HG02973 (cell line): ENCODE measurements around the gene SEC14L2.
"Not testable (repeated sequence)": the region's sequence is repeated elsewhere in the genome, so short reads cannot be mapped to it uniquely, and the experiment has no call there.

ENCODE experiments used
- ATAC-seq: cut with Tn5 transposase; IDR thresholded peaks from one replicate; pipeline ENCODE4 v1.9.1; 2021; ENCODE audit warnings: moderate library complexity; ENCODE audit not compliant: unreplicated experiment

SEC14L2 gene

DNA sequence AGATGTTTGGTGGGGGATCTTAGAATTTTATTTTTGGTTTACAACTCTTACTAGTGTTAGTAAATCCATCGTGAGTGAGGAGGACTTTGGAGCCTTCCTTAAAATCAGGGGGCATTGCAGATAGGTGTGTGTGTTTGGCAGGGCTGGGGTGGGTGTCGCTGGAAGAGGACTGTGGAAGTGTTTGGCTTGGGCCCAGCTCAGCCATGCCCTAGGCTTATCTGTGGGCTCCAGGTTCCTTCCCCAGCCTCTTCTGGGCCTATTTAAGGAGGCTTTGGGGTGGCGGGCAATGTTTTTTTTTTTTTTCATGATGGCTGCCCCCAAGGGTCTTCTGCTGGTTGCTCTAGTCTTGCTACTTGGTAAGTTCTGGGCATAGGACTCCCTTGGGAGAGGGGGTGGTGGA, 50.8 kb downstream of the SEC14L2 start:
- no peak for ATAC-seq

DNA sequence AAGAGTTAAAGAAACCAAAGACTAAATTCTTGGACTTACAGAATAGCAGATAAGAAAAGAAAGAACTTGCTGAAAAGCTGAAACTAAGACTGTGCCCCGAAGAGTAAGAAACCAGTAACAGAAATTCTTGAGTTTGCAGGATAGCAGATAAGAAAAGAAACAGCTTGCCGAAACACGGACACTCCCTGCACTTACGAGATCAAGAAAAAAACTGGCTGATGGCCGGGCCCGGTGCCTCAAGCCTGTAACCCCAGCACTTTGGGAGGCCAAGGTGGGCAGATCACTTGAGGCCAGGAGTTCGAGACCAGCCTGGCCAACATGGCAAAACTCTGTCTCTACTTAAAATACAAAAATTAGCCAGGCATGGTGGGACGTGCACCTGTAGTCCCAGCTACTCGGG, 54.7 kb downstream of the SEC14L2 start:
- ATAC-seq: not testable (repeated sequence)

DNA sequence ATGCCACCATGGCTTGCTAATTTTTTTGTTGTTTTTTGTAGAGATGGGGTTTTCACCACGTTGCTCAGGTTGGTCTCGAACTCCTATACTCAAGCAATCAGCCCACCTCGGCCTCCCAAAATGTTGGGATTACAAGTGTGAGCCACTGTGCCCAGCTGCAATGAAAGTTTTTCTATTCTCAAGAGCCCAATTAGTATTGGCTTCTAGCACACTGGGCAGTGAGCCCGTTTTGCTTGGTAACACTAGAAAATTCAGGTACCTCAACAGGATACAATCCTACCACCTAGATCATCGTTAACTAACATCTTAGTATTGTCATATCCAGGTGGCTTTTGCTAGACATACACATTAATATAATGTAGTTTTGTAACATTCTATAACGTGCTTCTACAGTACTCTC, 56.0 kb downstream of the SEC14L2 start:
- ATAC-seq: no peak

DNA sequence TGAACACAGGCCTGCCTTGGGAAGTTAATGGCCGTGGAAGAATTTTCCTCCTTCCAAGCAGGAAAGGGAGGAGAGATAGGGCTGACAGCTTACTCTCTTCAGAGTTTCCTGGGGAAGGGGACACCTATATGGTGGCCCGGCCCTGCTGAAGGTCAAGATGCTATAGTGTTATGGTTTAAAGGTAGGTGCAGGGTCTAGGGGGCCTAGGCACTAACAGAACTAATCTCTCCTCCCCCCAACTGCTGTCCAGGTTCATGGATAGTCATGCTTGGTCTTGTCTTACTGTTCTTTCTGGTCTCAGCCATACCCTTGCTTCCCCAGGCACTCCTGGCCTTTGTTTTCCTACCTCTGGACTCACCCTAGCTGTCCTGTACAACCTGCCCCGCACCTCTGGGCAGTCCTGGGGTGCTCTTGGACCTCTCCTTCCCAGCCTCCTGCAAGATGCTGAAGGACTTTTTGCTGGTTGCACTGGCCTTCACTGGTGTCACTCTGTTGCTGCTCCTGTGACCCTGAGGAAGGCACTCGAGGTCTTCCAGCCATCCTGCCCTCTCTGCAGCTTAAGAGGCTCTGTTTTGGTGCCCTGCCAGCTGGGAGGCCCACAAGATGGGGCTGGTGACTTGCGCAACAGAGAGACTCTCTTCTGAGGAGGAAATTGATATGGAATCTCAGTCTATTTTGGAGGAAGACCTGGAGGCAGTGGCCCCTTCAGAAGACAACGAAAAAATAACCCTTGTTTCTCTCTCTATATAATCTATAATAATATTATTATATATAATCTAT, 57.1 kb downstream of the SEC14L2 start:
- no peak for ATAC-seq

DNA sequence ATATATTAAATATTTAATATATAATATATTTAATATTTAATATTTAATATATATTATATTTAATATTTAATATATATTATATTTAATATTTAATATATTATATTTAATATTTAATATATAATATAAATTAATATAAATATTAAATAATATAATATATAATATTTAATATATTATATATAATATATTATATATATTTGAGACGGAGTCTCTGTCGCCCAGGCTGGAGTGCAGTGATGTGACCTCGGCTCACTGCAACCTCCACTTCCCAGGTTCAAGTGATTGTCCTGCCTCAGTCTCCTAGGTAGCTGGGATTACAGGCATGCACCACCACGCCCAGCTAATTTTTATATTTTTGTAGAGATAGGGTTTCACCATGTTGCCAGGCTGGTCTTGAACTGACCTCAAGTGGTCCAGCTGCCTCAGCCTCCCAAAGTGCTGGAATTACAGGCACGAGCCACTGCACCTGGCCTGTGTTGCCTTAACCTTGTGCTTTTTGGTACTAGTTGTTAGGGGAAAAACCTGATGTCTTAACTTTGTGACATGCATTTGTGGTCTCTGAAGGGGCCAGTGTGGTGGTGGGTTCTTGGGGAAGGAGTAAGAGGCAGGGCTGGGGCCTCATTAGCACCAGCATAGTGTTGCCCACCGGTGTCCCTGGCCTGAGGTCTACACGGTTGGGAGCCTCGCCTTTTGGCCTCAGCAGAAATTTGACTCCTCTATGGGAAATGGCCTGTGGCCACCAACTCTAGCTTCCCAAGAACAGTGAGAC, 58.4 kb downstream of the SEC14L2 start:
- no peak for ATAC-seq

DNA sequence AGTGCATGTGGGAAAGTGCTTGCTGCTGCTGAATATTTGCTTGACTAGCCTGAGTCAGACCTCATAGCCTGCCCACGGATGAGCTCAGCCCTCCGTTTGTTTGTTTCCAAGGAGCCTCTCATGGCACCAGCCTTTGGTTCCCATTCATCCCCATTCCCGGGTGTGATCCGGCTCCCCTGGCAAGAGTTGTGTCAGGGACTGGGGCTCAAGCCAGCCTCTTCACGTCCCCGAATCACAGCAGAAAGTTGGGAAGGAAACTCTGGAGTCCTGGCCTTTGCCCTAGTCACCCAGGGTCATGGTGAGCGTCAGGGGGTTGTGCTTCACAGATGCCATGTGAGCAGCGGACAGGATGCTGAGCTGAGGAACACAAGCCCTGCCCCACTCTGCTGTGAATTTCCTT, 61.2 kb downstream of the SEC14L2 start:
- no peak for ATAC-seq

DNA sequence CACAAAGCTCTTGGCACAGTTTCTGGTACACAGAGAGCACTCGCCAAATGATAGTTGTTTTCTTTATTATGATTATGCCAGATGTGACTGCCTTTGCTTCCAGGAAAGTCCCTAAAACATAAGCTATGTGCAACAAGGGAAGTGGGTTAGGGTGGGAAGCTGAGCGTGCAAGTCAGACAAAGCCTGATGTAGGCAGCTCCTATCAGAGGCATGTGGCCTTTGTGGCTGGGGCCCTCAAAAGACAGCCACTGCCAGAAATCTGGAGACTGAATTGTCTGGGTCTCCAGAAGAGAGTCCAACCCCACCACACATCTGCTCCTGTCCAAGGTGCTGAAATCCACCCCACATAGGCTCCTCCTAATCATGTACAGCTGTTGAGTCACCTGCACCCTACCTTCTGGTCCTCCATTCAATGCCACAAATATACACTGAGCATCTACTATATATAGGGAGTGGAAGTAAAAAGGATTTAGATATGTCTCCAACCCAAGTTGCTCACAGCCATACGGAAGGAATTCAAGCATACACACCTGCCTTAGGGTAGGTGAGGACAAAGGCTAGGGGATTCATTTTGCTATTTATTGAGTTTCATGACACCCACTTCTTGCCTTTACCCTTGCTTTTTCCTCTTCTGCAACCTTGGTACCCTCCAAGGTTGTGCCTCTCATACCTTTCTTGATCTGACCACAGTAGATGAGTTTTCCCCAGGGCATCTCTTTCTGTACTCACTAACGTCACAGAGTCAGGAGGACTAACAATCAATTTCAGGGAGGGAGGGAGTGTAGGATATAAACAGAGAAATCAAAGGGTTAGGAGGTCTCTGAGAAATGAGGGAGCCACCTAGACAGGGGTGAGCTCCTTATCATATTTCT, 62.6 kb downstream of the SEC14L2 start:
- no peak for ATAC-seq

DNA sequence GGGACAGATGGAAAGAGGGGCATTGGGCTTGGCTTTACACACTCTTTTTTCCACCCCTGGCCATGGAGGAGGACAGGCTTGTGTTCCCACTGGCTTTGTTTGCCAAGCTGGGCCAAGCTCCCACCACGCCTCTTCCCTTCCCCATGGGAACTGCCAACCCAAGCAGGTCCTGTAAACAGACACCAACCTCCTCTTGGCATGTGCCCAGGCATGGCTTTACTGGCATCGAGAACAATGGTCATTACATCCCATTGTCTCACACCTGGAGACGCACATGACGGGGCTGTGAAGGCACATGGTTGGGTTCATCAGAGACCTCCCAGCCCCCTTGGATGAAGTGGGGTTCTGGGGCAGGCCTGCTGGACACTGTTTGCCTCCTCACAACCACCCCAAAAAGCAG, 63.3 kb downstream of the SEC14L2 start:
- ATAC-seq: no peak

DNA sequence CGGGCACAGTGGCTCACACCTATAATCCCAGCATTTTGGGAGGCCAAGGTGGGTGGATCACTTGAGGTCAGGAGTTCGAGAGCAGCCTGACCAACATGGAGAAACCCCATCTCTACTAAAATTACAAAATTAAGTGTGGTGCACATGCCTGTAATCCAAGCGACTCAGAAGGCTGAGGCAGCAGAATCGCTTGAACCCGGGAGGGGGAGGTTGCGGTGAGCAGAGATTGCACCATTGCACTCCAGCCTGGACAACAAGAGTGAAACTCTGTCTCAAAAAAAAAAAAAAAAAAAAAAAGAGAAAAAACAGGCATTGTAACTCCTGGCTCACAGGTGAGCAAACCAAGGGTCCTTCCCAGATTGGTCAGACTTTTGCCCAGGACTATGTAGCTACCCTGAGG, 63.7 kb downstream of the SEC14L2 start:
- not testable (repeated sequence) for ATAC-seq

DNA sequence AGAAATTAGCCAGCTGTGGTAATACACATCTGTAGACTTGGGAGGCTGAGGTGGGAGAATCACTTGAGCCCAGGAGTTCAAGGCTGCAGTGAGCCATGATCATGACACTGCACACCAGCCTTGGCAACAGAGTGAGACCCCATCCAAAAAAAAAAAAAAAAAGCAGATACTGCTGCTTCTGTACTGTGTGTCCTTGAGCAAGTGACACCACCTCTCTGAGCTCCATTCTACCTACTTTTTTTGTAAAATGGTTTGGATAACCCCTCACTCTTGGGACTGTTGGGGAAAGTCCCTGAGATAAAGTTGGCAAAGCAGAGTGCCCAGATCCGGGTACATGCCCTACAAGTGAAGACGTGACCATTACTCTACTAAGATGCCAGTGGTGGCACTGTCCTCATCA, 72.3 kb downstream of the SEC14L2 start:
- ATAC-seq: no peak

DNA sequence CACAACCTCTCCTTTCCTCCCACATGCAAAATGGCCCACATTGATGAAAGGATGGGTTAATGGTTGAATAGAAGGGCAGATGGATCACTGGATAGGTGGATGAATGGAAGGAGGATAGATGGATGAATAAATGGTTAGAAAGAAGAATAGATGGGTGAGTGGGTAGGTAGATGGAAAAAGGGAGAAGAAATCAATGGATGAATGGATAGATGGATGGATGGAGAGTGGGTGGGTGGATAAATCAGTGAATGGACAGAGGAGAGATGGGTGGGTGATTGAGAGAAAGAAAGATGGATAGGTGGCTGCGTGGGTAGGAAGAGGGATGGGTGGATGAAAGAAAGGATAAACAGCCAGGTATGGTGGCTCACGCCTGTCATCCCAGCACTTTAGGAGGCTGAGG, 73.8 kb downstream of the SEC14L2 start:
- ATAC-seq: no peak

DNA sequence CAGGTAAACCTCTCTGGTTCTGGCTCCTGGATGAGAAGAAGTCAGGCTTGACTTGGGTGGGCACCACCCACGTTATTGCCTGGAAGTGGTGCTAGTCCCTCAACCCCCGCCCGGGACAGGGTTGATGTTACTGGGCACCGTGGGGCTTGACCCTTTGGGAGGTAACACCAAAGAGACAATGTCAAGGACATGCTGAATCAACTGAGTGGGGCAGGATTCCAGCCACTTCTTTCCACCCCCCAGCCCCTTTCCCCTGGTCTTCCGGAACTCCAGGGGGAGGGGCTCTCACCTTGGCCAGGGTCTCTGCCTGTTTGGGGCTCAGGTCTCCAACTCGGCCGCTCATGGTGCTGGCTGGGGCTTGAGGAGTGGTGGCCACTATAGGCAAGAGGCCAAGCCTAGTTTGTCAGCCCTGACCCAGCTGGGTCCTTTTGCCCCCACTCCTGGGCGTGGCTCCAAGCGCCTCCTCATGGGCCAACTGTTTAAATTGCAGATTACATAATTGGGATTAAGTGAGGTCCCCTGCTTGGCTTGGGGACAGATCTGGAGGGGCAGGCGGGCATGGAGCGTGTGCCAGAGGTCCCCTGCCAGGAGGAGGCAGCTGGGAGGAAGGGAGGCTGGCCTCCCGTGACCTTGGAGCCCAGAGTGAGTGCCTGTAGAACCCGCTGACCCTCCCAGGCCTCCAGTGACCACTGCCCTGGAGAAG, 74.9 kb downstream of the SEC14L2 start, which contains the start of gene SEC14L3:
Gene SEC14L3, minus strand, starts transcription at position 402 of the 703 bp plus-strand sequence. Its CDS starts 59 bp downstream, at position 343.
- ATAC-seq: no peak

DNA sequence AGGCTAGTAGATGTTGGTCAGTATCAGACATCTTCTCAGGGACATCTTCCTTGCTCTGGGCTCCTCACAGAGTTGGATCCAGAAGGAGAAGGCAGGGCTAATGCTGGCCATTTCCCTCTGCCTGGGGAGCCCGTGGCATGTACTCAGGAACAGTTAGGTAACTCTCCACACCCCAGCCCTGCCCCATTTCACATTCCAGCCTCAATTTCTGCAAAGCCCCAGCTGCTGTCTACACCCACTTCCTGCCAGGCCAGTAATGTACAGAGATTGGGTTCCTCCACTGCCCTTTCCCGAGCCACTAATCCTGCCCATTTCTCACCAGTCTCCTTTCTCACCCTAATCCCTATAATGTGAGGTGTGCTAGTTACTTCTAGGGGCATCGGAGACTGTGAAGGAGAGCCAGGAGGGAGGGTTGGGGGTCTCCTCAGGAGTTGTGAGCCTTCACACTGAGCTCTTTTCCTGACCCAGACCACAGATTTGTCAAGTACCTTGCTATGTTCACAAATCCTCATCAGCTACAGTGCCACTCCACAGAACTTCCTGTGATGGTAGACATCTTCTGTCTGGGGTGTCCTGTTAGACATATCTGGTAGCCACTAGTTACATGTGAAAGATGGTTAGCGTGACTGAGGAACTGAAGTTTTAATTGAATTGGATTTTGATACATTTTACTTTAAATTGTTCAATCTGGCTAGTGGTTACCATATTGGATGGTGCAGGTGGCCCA, 76.3 kb downstream of the SEC14L2 start:
- ATAC-seq: no peak

DNA sequence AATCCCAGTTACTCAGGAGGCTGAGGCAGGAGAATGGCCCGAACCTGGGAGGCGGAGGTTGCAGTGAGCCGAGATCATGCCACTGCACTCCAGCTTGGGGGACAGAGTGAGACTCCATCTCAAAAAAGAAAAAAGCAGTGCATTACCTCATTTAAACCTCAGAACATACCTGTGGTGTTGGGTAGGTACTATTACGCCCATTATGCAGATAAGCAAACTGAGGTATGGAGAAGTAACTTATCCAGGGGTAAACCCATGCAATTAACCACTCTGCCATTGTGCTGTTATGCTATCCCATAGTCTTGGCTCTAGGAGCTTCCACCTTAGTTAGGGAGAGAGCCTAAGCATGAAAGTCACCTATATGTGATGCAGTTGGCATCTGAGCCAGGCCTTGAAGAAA, 77.3 kb downstream of the SEC14L2 start:
- no peak for ATAC-seq
